Measurements from ENCODE around the gene PIGB. TPM values are rescaled to one million over a fixed set of nuclear protein-coding genes. Genes with fewer than 3 reads are reported as not detected.
"Not testable (repeated sequence)": the region's sequence is repeated elsewhere in the genome, so short reads cannot be mapped to it uniquely, and the experiment has no call there.

Gene PIGB
- total and polyA plus RNA-seq, 12 donors: 1.4 to 9.9 (median 3.1) TPM

DNA sequence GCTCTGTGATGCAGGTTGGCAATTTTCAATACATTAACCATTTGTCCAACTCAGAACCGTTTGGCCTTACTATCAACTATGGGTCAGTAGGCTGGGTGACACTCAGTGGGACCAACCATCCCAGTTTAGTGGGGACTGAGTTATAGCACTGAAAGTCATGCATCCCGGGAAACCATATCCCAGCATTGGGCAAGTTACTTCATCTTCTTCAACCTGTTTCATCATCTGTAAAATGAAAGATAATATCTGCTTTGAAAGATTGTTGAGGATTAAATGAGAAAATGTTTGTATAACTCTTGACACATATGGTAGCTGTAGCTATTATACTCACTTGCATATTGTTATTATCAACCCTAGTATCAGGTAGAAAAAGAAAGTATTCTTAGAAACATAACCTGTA is 41.3 kb upstream of the PIGB start:
- ATAC-seq (no peak), DNase-seq (no peak)
- intact Hi-C loops (cut with DNase I): no loop called here
- no peaks in the 10 kb centered on the region for H3K27me3 ChIP-seq
- H3K4me3 ChIP-seq: no peak overlapping the region
- peak overlapping the region in 1 of 10 donors; percentile 66 for H3K27ac ChIP-seq
- H3K9me3 ChIP-seq: no peaks in the 10 kb centered on the region
- peaks cover 0 to 3% (median 0%) of the 10 kb centered on the region in 9 donors for H3K36me3 ChIP-seq
- TF ChIP-seq, protein P1, sequence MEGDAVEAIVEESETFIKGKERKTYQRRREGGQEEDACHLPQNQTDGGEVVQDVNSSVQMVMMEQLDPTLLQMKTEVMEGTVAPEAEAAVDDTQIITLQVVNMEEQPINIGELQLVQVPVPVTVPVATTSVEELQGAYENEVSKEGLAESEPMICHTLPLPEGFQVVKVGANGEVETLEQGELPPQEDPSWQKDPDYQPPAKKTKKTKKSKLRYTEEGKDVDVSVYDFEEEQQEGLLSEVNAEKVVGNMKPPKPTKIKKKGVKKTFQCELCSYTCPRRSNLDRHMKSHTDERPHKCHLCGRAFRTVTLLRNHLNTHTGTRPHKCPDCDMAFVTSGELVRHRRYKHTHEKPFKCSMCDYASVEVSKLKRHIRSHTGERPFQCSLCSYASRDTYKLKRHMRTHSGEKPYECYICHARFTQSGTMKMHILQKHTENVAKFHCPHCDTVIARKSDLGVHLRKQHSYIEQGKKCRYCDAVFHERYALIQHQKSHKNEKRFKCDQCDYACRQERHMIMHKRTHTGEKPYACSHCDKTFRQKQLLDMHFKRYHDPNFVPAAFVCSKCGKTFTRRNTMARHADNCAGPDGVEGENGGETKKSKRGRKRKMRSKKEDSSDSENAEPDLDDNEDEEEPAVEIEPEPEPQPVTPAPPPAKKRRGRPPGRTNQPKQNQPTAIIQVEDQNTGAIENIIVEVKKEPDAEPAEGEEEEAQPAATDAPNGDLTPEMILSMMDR (IDR thresholded peaks at IDR 0.05): no peak
- 79 to 81% methylated on average over 2 of the region's 2 CpGs for WGBS, 2 donors
- peaks cover 0 to 81% (median 0%) of the 10 kb centered on the region in 9 donors for H3K4me1 ChIP-seq

- H3K27me3 ChIP-seq: no peaks in the 10 kb centered on the region
- DNase-seq: no peak
- 94 to 97% methylated on average over 2 of the region's 2 CpGs for WGBS, 2 donors
- no peak for ATAC-seq
- H3K36me3 ChIP-seq: peaks cover 0 to 3% (median 0%) of the 10 kb centered on the region in 9 donors
- H3K27ac ChIP-seq: peak overlapping the region in 1 of 10 donors; percentile 87
- H3K4me1 ChIP-seq: peaks cover 0 to 96% (median 0%) of the 10 kb centered on the region in 9 donors
- intact Hi-C loops (cut with DNase I): no loop called here
- TF ChIP-seq, protein P1 (IDR thresholded peaks at IDR 0.05): no peak
- no peaks in the 10 kb centered on the region for H3K9me3 ChIP-seq
- no peak overlapping the region for H3K4me3 ChIP-seq
Measured at GRCh38 chr15:55279100-55279745, 39.8 kb upstream of the PIGB start.

- intact Hi-C loops (cut with DNase I): no loop called here
- TF ChIP-seq, protein P1 (IDR thresholded peaks at IDR 0.05): no peak
- Histone ChIP-seq H3K36me3 (peaks cover 0 to 3% (median 0%) of the 10 kb centered on the region in 9 donors), H3K4me3 (no peak overlapping the region), H3K27me3 (no peaks in the 10 kb centered on the region), H3K4me1 (peaks cover 0 to 98% (median 0%) of the 10 kb centered on the region in 9 donors), H3K9me3 (no peaks in the 10 kb centered on the region), H3K27ac (peak overlapping the region in 1 of 10 donors; percentile 87)
- peak in 2 of 8 donors; percentile 25 to 48 for ATAC-seq
- 83 to 90% methylated on average over 4 of the region's 4 CpGs for WGBS, 2 donors
- no peak for DNase-seq
Measured at GRCh38 chr15:55279746-55280351, 39.2 kb upstream of the PIGB start.

DNA sequence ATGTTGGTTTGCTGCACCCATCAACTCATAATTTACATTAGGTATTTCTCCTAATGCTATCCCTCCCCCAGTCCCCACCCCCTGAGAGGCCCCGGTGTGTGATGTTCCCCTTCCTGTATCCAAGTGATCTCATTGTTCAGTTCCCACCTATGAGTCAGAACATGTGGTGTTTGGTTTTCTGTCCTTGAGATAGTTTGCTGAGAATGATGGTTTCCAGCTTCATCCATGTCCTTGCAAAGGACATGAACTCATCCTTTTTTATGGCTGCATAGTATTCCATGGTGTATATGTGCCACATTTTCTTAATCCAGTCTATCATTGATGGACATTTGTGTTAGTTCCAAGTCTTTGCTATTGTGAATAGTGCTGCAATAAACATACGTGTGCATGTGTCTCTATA is 38.4 kb upstream of the PIGB start:
- 72 to 82% methylated on average over 2 of the region's 2 CpGs for WGBS, 2 donors
- intact Hi-C loops (cut with DNase I); H3K27me3 ChIP-seq; H3K36me3 ChIP-seq; H3K9me3 ChIP-seq; DNase-seq; H3K4me3 ChIP-seq; ATAC-seq: not testable (repeated sequence)
- Histone ChIP-seq H3K4me1 (peaks cover 0 to 98% (median 0%) of the 10 kb centered on the region in 9 donors), H3K27ac (peak overlapping the region in 1 of 10 donors; percentile 87)
